ENCODE measurements around the gene RC3H2. TPM values are rescaled to one million over a fixed set of nuclear protein-coding genes. Genes with fewer than 3 reads are reported as not detected.
"Not testable (repeated sequence)": the region's sequence is repeated elsewhere in the genome, so short reads cannot be mapped to it uniquely, and the experiment has no call there.

RC3H2 gene
- total RNA-seq, 5 donors from 2014 or later (not counting 1 experiment from before 2014, with no cell fraction given) = 45.3 to 76.0 (median 59.8) TPM

DNA sequence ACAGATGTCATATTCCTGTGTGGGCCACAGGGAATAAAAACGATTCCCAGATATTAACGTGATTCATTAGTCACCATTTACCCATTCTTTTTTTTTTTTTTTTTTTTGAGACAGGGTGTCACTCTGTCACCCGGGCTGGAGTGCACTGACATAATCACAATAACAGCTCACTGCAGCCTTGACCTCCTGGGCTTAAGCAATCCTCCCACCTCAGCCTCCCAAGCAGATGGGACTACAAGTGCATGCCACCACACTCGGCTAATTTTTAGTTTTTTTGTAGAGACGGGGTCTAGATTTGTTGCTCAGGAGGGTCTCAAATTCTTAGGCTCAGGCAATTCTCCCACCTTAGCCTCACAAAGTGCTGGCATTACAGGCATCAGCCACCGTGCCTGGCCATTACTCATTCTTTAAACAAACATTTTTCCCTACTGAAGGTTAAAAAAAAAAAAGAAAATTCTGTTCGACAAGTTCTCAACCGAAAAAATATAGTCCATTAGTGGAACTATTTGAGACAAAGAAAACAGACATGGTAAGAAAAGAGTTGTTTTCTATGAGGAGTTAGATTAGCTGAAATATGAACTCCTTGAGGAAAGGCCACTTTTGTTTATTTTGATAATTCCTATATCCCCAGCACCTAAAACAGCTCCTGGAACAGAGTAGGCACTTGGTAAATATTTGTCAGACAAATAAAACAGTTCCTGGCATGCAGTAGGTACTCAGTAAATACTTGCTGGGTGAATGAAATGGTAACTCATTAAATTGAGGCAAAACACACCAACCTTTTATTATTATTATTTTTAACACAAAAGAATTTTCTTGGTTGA lies 44.6 kb downstream of the RC3H2 start:
- Mint-ChIP-seq H3K4me1 (peaks cover 2 to 7% (median 4%) of the 10 kb centered on the region in 3 donors), H3K36me3 (peaks cover 47% of the 10 kb centered on the region), H3K4me3 (no peak overlapping the region), H3K27ac (no peak overlapping the region), H3K9me3 (no peaks in the 10 kb centered on the region), H3K27me3 (no peaks in the 10 kb centered on the region)
- Histone ChIP-seq H3K9me3 (no peaks in the 10 kb centered on the region), H3K4me1 (ENCODE audit: control insufficient read depth in 1 of 2, extremely low read depth in 1 of 2, insufficient read depth in 2 of 2, low read length in 2 of 2) (no peaks in the 10 kb centered on the region), H3K27ac (ENCODE audit: low read length) (no peak overlapping the region), H3K27me3 (replicated peaks in 1 of 2; ENCODE audit: control insufficient read depth in 2 of 2, extremely low read depth in 1 of 2, insufficient read depth in 2 of 2, low read length in 1 of 2) (no peaks in the 10 kb centered on the region), H3K4me3 (ENCODE audit: control insufficient read depth in 1 of 2, extremely low read depth in 1 of 2, low read length in 1 of 2) (no peak overlapping the region), H3K36me3 (ENCODE audit: control insufficient read depth in 2 of 2, extremely low read depth in 1 of 2, insufficient read depth in 1 of 2, low read length in 1 of 2) (peaks cover 20 to 59% of the 10 kb centered on the region in 2 donors)
- CTCF ChIA-PET = interaction anchor here in 1 of 2 donors (0.6 kb wide), 1 partner anchor 32 kb away, joined by 3 read pairs; no protein-coding TSS in a partner anchor
- POLR2A ChIA-PET = interaction anchor here in 1 of 2 donors (0.5 to 0.6 kb wide), 2 partner anchors 64 to 71 kb away, joined by 3 to 7 read pairs; no protein-coding TSS in a partner anchor
- WGBS (ENCODE audit: insufficient coverage) = 100% methylated on average over 2 of the region's 8 CpGs
- no peak for ATAC-seq (replicated peaks in 1 of 4)
- no peak for DNase-seq

DNA sequence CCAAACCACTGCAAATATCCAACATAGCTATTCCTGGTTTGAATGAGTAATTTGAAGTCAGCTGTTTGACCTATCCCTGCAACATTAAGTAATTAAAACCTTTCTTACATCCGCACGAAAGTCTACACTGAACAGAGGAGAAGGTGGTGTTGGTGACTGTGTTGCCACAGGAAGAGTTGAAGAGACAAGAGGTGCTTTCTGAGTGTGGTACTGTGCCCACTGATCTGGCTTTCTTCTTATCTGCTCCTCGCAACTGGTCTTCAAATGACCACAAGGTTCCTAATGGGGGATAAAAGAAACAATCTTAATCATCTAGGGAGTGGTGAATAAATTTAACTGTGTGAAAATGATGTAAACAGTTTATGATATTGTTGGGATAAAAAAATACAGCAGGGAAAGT lies 47.3 kb downstream of the RC3H2 start:
- WGBS (ENCODE audit: insufficient coverage) = no CpG with 5 or more reads among the region's 3 CpGs
- no peak overlapping the region for H3K27ac ChIP-seq (ENCODE audit: low read length)
- Mint-ChIP-seq H3K36me3 (peaks cover 53% of the 10 kb centered on the region), H3K27ac (no peak overlapping the region), H3K9me3 (no peaks in the 10 kb centered on the region), H3K4me1 (peaks cover 0 to 2% (median 2%) of the 10 kb centered on the region in 3 donors), H3K27me3 (no peaks in the 10 kb centered on the region), H3K4me3 (no peak overlapping the region)
- POLR2A ChIA-PET = no interaction called here
- CTCF ChIA-PET = no interaction called here
- peaks cover 16 to 70% of the 10 kb centered on the region in 2 donors for H3K36me3 ChIP-seq (ENCODE audit: control insufficient read depth in 2 of 2, extremely low read depth in 1 of 2, insufficient read depth in 1 of 2, low read length in 1 of 2)
- H3K4me1 ChIP-seq (ENCODE audit: control insufficient read depth in 1 of 2, extremely low read depth in 1 of 2, insufficient read depth in 2 of 2, low read length in 2 of 2) = no peaks in the 10 kb centered on the region
- no peaks in the 10 kb centered on the region for H3K9me3 ChIP-seq
- H3K4me3 ChIP-seq (ENCODE audit: control insufficient read depth in 1 of 2, extremely low read depth in 1 of 2, low read length in 1 of 2) = no peak overlapping the region
- no peaks in the 10 kb centered on the region for H3K27me3 ChIP-seq (replicated peaks in 1 of 2; ENCODE audit: control insufficient read depth in 2 of 2, extremely low read depth in 1 of 2, insufficient read depth in 2 of 2, low read length in 1 of 2)
- ATAC-seq (replicated peaks in 1 of 4) = no peak
- DNase-seq = no peak

DNA sequence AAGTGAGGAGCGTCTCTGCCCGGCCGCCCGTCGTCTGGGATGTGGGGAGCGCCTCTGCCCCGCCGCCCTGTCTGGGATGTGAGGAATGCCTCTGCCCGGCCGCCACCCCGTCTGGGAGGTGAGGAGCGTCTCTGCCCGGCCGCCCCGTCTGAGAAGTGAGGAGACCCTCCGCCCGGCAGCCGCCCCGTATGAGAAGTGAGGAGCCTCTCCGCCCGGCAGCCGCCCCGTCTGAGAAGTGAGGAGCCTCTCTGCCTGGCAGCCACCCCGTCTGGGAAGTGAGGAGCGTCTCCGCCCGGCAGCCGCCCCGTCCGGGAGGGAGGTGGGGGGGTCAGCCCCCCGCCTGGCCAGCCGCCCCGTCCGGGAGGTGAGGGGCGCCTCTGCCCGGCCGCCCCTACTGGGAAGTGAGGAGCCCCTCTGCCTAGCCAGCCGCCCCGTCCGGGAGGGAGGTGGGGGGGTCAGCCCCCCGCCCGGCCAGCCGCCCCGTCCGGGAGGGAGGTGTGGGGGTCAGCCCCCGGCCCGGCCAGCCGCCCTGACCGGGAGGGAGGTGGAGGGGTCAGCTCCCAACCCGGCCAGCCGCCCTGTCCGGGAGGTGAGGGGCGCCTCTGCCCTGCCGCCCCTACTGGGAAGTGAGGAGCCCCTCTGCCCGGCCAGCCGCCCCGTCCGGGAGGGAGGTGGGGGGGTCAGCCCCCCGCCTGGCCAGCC lies 52.9 kb downstream of the RC3H2 start:
- H3K27me3 ChIP-seq (replicated peaks in 1 of 2; ENCODE audit: control insufficient read depth in 2 of 2, extremely low read depth in 1 of 2, insufficient read depth in 2 of 2, low read length in 1 of 2); H3K27me3 Mint-ChIP-seq; H3K4me3 Mint-ChIP-seq; ATAC-seq (replicated peaks in 1 of 4); H3K27ac Mint-ChIP-seq; DNase-seq; H3K4me3 ChIP-seq (ENCODE audit: control insufficient read depth in 1 of 2, extremely low read depth in 1 of 2, low read length in 1 of 2); CTCF ChIA-PET; H3K4me1 ChIP-seq (ENCODE audit: control insufficient read depth in 1 of 2, extremely low read depth in 1 of 2, insufficient read depth in 2 of 2, low read length in 2 of 2); POLR2A ChIA-PET; H3K9me3 Mint-ChIP-seq; H3K9me3 ChIP-seq; H3K27ac ChIP-seq (ENCODE audit: low read length): not testable (repeated sequence)
- Mint-ChIP-seq H3K4me1 (peaks cover 12 to 25% (median 14%) of the 10 kb centered on the region in 3 donors), H3K36me3 (peaks cover 33% of the 10 kb centered on the region)
- H3K36me3 ChIP-seq (ENCODE audit: control insufficient read depth in 2 of 2, extremely low read depth in 1 of 2, insufficient read depth in 1 of 2, low read length in 1 of 2) = peaks cover 0 to 63% of the 10 kb centered on the region in 2 donors
- no CpG with 5 or more reads among the region's 59 CpGs for WGBS (ENCODE audit: insufficient coverage)

DNA sequence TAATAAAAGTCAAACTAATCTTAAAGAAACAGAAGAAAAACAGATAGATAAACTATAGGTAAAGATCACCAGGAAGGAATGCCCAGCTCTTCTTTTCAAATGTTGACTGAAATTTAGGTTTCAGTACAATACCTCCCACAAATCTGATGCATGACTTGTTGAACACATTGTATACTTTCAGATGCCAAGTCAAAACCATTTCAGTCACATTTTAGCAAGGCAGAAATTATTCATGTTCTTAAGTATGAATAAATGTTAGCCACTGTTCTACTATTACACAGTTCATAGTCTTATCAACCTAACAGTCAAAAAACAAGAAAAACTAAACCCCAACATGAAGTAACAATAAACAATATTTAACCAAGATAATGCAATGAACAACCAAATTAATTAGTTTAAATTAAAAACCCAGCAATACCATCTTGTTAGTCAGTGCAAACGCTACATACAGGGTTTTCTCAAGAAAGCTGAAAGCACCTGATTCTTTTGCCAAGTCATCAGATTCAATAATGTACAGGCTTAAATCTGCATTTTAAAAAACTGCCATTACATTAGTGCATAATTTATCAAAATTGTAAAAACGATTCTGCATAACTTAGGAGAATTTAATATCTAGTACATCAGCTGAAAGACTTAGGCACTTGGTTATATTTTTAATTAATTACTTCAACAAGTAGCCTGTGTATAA lies 56.8 kb downstream of the RC3H2 start:
- Histone ChIP-seq H3K9me3 (no peaks in the 10 kb centered on the region), H3K27ac (ENCODE audit: low read length) (no peak overlapping the region), H3K4me3 (ENCODE audit: control insufficient read depth in 1 of 2, extremely low read depth in 1 of 2, low read length in 1 of 2) (no peak overlapping the region), H3K36me3 (ENCODE audit: control insufficient read depth in 2 of 2, extremely low read depth in 1 of 2, insufficient read depth in 1 of 2, low read length in 1 of 2) (peaks cover 0 to 34% of the 10 kb centered on the region in 2 donors), H3K4me1 (ENCODE audit: control insufficient read depth in 1 of 2, extremely low read depth in 1 of 2, insufficient read depth in 2 of 2, low read length in 2 of 2) (peaks cover 0 to 24% of the 10 kb centered on the region in 2 experiments), H3K27me3 (replicated peaks in 1 of 2; ENCODE audit: control insufficient read depth in 2 of 2, extremely low read depth in 1 of 2, insufficient read depth in 2 of 2, low read length in 1 of 2) (no peaks in the 10 kb centered on the region)
- Mint-ChIP-seq H3K27me3 (no peaks in the 10 kb centered on the region), H3K9me3 (no peaks in the 10 kb centered on the region), H3K36me3 (peaks cover 22% of the 10 kb centered on the region), H3K4me1 (peaks cover 35 to 54% (median 37%) of the 10 kb centered on the region in 3 donors), H3K4me3 (no peak overlapping the region), H3K27ac (peak overlapping the region; percentile 69 to 74)
- POLR2A ChIA-PET = interaction anchor here (0.5 to 0.6 kb wide), 2 partner anchors 148 to 166 kb away, joined by 3 read pairs; no protein-coding TSS in a partner anchor
- ATAC-seq (replicated peaks in 1 of 4) = no peak
- WGBS (ENCODE audit: insufficient coverage) = no CpG with 5 or more reads among the region's 2 CpGs
- CTCF ChIA-PET = interaction anchor here in 1 of 2 donors (0.5 to 0.7 kb wide), 2 partner anchors 538 to 774 kb away, joined by 3 to 4 read pairs; no protein-coding TSS in a partner anchor
- DNase-seq = no peak

DNA sequence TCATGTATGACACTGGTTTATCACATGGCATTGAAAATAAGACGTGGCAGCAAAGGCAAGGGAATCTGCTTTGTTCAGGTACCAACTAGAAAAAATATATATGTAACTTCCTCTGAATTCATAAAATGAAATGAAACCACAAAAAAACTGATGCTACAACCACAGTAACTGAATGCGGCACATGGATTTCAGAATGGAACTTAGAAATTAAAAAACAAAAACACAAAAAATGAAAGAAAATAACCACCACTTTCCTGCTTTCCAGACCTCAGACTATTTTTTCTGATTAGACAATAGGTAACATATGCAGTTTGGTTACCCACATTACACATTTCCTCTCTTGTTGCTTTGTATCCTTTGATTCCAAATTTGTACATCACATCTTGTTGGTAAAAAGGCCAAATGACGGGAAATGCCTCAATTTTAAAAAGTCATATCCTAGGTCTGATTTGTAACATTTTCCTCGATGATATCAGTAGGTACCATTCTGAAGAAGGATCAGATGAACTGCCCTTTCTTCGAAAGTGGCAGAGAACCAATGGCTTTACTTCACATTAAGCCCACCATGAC lies 58.7 kb downstream of the RC3H2 start:
- no peaks in the 10 kb centered on the region for H3K27me3 Mint-ChIP-seq
- ChIA-PET POLR2A (no interaction called here), CTCF (no interaction called here)
- Histone ChIP-seq H3K27ac (ENCODE audit: low read length) (peak overlapping the region; percentile 46), H3K27me3 (replicated peaks in 1 of 2; ENCODE audit: control insufficient read depth in 2 of 2, extremely low read depth in 1 of 2, insufficient read depth in 2 of 2, low read length in 1 of 2) (no peaks in the 10 kb centered on the region), H3K9me3 (no peaks in the 10 kb centered on the region), H3K4me1 (ENCODE audit: control insufficient read depth in 1 of 2, extremely low read depth in 1 of 2, insufficient read depth in 2 of 2, low read length in 2 of 2) (peaks cover 0 to 24% of the 10 kb centered on the region in 2 experiments), H3K36me3 (ENCODE audit: control insufficient read depth in 2 of 2, extremely low read depth in 1 of 2, insufficient read depth in 1 of 2, low read length in 1 of 2) (peaks cover 0 to 32% of the 10 kb centered on the region in 2 donors), H3K4me3 (ENCODE audit: control insufficient read depth in 1 of 2, extremely low read depth in 1 of 2, low read length in 1 of 2) (no peak overlapping the region)
- WGBS (ENCODE audit: insufficient coverage) = no CpG with 5 or more reads among the region's 5 CpGs
- H3K4me3 Mint-ChIP-seq = peak overlapping the region in 2 of 3 donors; percentile 28 to 44
- ATAC-seq (replicated peaks in 1 of 4) = peak; percentile 34 to 88 (median 48)
- H3K36me3 Mint-ChIP-seq = peaks cover 24% of the 10 kb centered on the region
- peak overlapping the region; percentile 78 to 82 for H3K27ac Mint-ChIP-seq
- DNase-seq = peak in 8 of 35 experiments; percentile 11 to 47 (median 27)
- H3K4me1 Mint-ChIP-seq = peaks cover 35 to 55% (median 40%) of the 10 kb centered on the region in 3 donors
- no peaks in the 10 kb centered on the region for H3K9me3 Mint-ChIP-seq
